ENCODE measurements around the gene CHSY1.

The CHSY1 gene

DNA sequence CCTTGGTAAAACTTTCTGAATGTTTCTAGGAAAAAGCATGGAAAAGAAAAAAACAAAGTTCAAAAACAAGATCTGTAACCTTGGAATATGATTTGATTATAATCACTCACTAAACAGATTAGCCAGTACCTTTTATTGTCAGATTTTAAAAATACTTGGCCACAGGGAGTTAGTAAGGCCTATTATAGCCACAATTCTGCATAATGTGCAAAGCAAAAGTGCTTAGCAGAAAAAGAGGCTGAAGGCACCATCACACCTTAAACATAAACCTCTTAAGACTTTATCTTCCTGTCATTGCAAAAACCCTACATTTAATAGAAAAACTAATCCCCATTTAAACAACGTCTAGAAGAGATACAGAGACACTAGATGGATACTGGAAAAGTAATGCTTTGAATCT, 41.8 kb downstream of the CHSY1 start:
- no peak for DNase-seq

DNA sequence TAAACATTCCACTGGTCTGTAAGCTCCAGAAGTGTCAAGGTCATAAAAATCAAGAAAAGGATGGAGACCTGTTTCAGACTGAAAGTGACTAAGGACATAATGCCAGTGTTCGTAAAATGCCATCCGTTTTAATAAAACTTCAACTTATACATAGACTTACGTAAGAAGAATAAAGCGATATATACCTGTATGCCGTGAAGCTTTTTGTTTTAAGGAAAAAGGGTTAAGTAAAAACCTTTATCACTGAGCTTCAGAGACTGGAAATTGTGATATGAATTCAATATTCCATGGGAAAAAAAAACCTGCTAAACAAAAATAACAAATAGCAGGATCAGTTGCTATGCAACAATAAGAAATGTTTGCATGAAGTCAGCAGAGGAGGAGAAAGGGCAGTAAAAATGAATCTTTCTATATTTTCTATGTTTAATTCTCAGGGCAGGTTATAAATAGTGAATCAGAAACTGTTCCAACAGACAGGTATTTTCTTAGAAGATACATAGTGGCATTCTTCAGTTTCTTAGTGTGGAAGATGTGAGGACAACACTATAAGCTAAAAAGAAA, 42.5 kb downstream of the CHSY1 start:
- DNase-seq, result no peak

DNA sequence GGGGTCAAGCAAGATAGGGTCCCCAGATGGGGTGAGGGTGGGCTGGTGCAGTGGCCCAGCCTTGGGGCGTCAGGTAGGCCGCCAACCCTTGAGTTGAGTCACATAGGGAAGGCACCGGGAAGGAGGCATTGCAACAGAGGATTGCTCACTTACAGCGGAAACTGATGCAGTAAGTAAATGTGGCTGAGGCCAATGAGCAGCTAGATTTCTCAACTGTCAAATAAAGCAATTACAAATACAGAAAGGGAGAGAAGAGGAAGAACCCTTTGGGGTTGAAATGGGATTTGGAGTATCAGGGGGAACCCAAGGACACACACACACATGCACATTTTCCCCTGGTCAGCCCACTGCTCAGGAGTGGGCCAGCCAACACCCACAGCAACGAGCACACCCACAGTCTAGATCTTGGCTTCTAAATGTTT, 44.0 kb downstream of the CHSY1 start:
- DNase-seq, result no peak

DNA sequence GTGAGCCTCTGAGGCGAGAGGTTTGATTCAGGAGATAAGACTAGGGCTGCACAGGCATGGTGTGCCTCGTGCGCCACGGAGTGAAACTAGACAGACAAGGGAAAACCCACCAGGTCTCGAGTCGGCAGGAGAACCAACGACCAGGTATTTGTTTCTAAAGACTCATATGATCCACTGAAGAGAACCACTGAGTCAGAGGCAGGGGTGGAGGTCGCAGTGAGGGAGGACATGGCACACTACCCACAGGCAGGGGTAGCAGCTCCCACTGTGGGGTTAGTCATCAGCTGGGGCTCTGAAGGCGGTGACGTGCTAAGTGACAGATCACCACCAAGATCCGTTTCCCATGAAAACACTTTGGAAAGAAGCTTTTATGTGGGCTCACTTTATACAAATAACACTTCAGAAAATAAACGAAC, 45.7 kb downstream of the CHSY1 start:
- DNase-seq, result no peak

DNA sequence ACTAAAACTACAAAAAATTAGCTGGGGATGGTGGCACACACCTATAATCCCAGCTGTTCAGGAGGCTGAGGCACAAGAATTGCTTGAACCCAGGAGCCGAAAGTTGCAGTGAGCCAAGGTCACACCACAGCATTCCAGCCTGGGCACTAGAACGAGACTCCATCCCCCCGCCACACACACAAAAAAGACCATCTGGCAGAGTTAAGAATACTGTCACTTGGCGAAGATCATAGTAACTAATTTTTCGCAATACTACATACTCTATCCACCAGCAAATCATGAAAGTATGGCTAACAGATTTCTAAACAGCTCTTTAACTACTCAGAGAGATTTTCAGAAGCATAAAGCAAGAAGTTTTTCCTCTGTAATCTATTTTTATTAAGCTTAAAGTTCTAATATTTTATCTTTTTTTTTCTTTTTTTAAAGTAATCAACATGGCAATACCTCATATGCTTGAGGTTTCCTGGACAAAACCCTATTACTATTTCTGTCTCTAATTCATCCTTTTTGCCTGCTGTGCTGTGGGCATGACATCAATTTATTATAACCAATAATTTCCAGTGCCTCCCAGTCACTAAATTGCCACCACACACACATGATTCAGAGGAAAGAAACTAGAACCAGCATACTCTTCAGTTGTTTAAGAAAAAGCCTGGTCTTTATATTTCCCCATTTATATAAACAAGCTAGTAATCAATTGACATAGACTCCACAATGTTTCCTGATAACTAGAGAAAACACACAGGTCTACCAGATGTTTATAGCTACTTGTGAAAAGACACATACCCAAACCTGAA, 46.9 kb downstream of the CHSY1 start:
- DNase-seq, result no peak

DNA sequence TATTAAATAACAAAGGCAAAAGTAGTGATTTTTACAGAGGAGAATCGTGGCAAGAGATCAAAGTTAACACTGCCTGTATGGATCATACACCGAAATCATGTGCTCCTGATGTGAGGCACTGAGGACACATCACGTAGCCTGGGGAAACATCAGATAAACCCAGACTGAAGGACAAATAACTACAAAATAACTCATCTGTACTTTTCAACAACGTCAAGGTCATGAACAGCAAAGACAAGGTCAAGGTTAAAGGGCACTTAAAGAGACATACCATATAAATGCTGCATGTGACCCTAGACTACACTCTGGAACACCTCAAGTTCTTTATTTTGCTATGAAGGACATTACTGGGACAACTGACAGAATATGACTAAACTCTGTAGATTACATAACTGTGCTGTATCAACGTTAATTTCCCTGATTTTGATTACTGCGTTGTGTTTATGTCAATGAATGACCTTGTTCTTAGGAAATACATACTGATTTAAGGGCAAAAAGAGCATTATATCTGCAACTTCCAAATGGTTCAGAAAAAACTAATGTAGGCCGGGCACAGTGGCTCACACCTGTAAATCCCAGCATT, 48.1 kb downstream of the CHSY1 start:
- no peak for DNase-seq

DNA sequence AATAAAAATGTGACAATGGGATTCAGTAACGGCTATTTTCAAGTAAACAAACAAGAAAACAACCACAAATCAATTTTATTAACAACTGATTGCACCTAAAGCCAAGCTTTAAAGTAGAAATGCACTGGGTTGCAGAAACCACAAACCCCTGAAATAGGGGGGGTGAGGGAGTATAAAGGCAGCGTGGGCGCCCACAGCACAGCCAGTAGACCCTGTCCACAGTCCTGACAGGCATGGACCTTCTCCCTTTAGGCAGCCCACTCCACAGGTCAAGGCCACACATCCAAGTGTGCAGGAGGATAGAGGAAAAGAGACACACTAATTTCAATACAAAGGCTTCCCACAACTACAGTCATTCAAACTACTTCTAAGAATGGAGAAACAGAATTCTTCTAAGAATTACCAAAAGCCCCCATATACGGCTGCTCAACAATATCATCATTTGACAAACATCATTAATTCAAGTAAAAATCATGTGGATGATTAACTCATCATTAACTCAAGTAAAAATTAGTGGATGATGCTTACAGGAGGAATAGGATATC, 48.7 kb downstream of the CHSY1 start:
- no peak for DNase-seq

DNA sequence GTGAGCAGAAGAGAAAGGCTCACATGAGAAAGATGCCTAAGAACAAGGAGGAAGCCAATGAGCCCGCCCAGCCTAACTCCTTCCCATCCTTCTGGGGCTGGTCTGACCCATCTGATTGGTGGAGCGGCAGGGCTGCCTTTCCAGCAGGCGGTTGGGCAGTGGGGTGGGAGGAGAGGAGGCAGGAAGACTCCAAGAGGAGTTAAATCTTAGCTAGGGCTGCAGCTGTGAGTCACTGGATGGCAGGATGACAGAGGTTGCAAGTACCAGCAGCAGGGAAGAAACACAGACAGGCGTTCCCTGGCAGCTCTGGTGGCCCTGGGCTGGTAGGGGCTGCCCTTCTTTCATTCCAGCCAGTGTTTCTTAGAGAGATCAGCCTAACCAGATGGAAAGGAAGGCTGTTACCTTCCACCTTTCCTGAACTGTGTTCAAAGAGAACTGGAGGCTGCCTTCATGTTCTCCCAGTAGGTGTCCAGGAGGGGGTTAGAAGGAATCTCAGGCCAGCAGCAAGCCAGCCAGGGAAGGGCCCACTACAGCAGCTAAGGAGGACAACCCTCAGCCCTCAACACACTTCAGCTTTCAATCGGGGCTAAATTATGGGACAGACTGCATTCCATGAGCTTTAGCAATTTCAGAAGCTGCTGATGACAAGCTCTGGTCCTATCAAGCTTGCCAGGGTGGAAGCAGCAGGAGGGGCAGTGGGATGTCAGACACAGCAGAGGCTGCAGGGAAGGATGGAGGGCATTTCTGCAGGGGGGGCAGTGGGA, 50.3 kb downstream of the CHSY1 start:
- DNase-seq, result no peak

DNA sequence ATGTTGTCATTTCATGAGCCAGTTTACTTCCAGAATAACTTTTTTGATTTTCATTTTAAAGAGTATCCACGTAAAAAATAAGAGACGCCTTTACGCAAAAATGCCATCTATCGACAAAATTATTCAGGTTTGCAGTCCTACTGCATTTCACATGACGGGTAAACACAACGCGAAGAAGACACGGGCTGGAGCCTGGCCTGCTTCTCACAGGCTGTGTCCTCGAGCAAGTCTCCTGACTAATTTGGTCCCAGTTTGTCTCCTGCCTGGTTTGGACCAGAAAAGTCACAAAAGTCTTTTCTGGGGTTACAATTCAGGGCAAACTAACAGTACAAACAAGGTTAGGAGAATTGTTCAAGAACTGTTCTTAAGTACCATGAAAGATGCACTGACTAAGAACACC, 51.7 kb downstream of the CHSY1 start:
- no peak for DNase-seq

DNA sequence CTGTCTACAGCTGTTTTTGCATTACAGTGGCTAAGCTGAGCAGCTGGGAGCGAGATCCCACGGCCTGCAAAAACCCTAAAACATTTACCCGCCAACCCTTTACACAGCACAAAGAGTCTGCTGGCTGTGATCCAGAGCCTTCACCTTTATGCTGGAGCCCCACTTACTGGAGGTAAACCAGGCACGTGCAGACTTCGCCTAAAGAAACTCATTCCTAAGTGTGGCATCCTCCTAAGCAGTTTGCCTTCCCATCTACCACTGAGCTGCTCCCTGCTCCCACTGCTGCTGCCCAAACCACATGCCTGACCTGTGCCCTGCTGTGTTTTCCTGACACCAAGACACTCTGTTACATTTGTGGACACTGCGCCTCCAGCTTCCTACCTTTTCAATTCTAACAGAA, 53.0 kb downstream of the CHSY1 start:
- DNase-seq, result no peak

DNA sequence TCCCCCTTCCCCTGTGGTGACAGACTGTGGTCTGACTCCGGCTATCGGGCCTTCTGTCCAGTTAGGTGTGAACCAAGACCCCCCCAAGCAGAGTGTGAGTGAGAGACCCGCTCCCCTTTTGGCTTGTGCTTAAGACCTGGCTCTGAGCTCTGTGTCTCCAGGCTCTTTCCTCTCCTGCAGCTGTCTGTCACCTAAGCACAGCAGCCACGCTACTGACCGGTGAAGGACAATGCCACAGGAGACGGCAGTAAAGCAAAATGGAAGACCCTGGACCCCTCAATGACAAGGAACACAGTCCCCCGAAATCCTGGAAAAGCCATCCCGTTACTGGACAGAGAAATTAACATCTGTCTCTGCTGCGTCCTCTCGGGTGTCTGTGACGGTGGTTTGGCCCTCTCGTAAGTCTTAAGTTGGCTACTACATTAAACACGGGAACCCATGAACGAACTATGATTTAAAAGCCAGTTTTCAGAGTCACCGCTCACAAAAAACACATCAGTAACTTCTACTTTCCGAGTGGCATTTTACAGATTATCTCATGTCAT, 53.7 kb downstream of the CHSY1 start:
- no peak for DNase-seq

DNA sequence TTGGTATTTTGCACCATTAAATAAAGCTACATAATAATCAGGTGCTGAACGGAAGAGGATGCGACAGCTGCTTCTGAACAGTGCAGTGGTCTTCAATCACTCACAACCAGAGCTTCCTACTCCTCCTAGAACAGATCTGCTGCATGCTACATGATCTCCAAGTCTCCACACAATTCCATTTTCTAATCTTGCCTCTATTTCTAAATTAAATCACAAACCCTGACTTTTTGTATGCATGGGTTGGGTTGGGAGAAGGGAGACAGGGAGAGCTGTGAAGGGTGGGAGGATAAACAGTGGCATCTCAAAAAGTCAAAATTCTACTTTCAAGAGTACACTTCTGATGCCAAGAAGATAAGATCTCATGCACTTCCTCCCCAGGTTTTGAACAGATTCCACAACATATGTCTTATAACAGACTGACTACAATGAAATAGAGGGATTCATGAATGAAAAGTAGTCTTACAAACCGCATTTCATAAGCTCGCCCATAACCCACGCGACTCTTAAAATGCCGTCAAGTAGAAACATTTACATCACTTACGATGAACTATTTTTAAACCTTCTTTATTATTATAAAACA, 57.2 kb downstream of the CHSY1 start:
- no peak for DNase-seq

DNA sequence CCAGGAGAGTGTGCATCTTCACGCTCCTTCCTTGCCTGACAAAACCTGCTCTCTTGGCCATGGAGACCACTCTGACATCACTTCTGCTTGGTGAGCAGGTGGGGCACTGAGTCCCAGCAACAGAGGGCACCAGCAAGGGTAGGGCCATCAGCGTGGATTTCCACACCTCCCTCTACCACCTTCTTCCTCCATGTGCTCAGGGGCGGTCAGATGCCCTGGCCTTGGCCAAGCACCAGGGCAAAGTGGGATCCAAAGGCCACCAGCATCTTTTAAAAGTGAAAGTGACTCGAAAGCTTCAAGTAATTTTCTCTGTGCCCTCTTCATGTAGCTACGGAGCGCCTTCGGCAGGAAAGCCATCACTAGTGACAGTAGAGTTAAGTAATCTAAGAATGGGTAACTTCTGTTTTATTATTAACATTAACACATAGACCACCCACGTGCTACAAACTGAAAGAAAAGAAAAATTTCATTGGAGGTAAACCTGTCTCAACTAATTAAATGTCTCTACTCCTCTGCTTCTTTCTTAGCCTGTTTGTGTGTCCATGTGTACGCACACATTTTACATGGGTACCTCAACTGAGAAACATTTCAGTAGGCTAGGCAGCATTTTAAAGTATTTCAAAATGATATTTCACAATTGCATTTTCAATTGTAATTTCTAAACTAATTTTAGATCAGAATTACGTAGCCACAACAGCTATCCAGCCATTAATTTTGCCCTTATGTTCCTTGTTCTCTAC, 57.9 kb downstream of the CHSY1 start:
- no peak for DNase-seq

DNA sequence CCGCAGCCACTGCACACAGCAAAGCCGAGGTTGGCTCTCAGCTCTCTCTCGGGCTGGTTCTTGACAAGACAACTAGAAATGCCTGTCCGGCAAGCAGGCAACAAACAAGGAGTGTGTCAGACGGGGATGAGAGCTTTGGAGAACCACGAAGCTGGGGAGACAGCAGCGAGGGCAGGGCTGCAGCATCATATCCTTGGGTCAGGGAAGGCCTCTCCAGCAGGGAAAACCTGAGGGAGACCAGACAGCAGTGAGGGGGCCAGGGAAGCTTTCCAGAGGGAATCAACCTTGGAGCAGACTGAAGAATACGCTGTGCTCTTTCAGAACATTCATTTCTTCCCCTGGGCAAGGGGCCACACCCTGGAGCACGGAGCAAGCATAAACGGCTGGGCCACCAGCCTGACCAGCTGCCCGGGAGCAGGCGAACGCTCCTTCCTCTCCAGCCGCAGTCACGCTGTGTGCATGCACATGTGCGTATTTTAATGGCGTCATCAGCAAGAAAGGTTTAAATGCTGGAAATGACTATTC, 58.7 kb downstream of the CHSY1 start:
- DNase-seq, result no peak

DNA sequence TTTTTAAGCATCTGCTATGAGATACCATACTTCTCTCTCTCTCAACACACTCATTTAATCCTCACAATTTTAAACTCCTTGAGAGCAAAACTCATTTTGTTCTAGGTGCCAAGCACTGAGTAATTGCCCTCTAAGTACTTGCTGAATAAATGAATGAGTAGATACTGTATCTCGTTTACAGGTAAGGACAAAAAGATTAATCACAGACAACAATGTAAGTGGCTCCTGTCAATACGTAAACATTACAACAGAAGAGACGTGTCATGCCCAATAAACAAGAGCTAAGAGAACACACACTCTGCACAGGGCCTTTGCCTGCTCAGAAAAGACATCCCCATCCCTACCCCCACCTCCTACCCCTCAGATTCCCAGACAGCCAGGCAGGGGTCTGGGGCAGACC, 59.8 kb downstream of the CHSY1 start:
- no peak for DNase-seq

DNA sequence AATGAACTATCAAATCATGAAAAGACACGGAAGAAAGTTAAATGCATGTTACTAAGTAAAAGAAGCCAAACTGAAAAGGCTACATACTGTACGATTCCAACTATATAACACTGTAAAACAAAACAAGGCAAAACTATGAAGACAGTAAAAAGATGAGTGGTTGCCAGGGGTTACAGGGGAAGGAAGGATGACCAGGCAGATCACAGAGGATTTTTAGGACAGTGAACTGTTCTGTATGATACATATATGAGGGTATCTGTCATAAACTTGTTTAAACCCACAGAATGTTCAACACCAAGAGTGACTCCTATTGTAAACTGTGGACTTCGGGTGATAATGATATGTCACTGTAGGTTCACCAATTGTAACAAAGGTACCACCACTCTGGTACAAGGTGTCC, 60.6 kb downstream of the CHSY1 start:
- no peak for DNase-seq

DNA sequence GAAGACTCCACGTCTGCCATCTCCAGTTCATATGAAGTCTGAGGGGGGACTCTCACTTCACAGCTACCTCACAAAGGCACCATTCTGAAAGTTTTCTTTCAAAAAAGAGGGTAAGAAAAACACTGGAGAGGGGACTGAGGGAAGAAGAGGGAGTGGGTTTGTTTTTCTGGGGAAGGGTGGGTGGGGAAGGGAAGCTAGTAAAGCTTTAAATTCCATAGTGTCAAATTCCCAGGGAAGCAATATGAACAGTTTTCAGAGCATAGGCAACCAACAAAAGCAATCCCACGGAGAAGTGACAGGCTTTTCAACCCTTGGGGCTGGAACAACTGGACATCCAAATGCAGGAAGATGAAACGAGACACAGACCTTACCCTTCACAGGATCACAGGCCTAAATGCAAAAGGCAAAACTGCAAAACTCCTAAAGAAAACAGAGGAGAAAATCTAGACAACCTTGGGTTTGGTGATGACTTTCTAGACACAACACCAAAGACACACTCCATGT, 61.7 kb downstream of the CHSY1 start:
- no peak for DNase-seq

DNA sequence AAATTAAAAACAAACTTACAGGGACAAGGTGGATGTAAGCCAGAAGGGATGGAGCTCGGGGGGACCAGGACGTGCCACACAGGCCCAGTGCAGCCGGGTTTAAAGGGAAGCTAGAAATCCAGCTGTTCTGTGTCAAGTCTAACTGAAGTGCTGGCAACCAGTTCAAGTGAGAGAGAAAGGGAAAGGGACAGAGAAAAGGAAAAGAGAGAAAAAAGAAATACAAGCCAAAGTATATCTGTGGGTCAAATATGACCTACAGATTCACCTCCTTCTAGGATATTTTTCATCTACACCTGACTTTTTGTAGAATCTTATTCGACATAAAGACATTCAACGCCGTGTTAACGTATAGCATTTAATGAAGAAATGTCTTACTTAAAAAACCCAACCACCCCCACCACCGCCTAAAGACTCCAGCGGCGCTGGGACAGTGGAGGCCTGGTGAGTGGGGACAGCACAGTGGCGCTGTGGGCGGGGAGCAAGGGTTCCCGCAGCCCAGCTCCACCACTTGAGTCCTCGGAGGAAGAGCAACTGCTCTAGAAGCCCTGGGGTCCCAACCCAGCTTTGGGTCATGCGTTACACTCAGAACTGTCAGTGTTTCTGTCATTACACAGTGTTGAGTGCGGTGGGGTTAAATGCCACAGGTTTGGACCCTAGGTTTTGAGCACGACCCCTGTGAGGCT, 62.3 kb downstream of the CHSY1 start:
- DNase-seq, result no peak

DNA sequence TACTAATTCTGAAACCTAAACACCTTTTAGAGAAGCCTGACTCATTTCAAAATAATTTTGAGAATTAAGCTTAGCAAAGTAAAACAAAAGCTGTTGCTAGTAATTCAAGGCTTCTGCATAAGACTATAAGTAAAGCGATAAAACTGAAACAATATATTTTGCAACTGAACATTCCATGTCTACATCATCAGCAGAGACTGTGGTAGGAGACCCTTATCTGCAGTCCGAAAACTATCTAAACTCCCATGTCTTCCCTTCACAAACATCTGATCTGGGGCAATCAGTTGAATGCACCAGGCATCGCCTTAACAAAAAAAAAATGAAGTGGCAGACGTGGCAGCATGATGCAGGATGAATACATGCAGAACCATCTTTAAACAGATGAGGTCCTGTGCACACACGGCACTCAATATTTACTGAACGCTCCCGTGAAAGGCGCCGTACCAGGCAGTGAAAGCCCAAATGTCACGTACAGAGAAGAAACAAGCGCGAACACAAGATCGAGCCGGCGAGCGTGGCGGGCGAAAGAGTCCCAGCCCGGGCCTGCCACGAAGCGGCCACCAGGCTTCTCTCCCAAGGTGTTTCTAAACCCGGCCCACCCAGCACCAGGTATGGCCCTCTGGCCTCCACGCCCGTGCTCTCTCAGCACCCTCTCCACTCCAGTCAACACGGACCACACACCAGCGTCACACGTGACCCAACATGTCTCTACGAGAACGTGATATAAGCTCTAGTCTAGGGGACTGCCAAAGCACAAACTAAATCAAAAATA, 63.0 kb downstream of the CHSY1 start:
- no peak for DNase-seq
